GM12878 (cell line): ENCODE results near the gene CCNJ. TPM values are rescaled to one million over a fixed set of nuclear protein-coding genes. Genes with fewer than 3 reads are reported as not detected.

Experiments
- ATAC-seq: fragments of 200-7000 bp; cut with Tn5 transposase; 3 replicates; pipeline ENCODE4 v1.9.1; 2020; ENCODE audit warnings: mild to moderate bottlenecking, moderate library complexity
- BruUV-seq: library from RNA; stranded (reverse); fragments of 400-500 nt; replicated peaks from 2 replicates; lab custom pipeline; 2021; lab: Mats Ljungman, UMichigan
- CTCF ChIA-PET: fragments of 300-600 bp; sonication (Branson Sonifier 250); formaldehyde crosslinking; extraction: SDS; loops from one replicate; lab custom pipeline; 2021; ENCODE audit warnings: inconsistent platforms; lab: Yijun Ruan, JAX
- POLR2A ChIA-PET: fragments of 350-600 bp; formaldehyde crosslinking; extraction: SDS; loops from one replicate; lab custom pipeline; 2021; ENCODE audit warnings: inconsistent platforms; lab: Charles Lee
- RAD21 ChIA-PET: fragments of 300-600 bp; sonication (Branson Sonifier 250); formaldehyde crosslinking; loops from one replicate; lab custom pipeline; 2023; ENCODE audit warnings: antibody characterized with exemption; ENCODE audit not compliant: unreplicated experiment; lab: Charles Lee
- SMC1A ChIA-PET: fragments of 300-600 bp; sonication (Branson Sonifier 250); formaldehyde crosslinking; loops from one replicate; lab custom pipeline; 2023; ENCODE audit not compliant: unreplicated experiment, uncharacterized antibody; lab: Charles Lee
- DNase-seq: peaks from one replicate; pipeline ENCODE4 v3.0.0-alpha.2; 2011; ENCODE audit warnings: low read depth, low spot score
- FAIRE-seq: peaks from 3 replicates; lab custom pipeline; 2011; peaks lifted over from hg19 to GRCh38; lab: Jason Lieb, UNC
- H2AFZ ChIP-seq: 2 replicates; pipeline ENCODE4 v1.6.0; 2011; ENCODE audit warnings: low read depth, low read length, control low read depth; ENCODE audit not compliant: control insufficient read depth
- H3K27ac ChIP-seq: 2 replicates; pipeline ENCODE4 v1.5.1; 2011; ENCODE audit warnings: control low read depth; ENCODE audit not compliant: control insufficient read depth, insufficient read depth
- H3K27me3 ChIP-seq, 2 experiments: replicated peaks in 1 of 2; 2 replicates each; pipeline versions ENCODE4 v1.6.0 to v1.6.1; 2011; ENCODE audit warnings: low read length in 1 of 2; ENCODE audit not compliant: control insufficient read depth in 2 of 2, insufficient read depth in 2 of 2
- H3K36me3 ChIP-seq, 2 experiments: 2 replicates each; pipeline ENCODE4 v1.5.1; 2011; ENCODE audit warnings: low read length in 1 of 2; ENCODE audit not compliant: control insufficient read depth in 2 of 2, insufficient read depth in 2 of 2
- H3K4me1 ChIP-seq: 2 replicates; pipeline ENCODE4 v1.6.1; 2011; ENCODE audit warnings: mild to moderate bottlenecking, low read length, moderate library complexity, mixed read lengths; ENCODE audit not compliant: control insufficient read depth, insufficient read depth
- H3K4me2 ChIP-seq: 2 replicates; pipeline ENCODE4 v1.6.0; 2011; ENCODE audit warnings: control low read depth; ENCODE audit not compliant: control insufficient read depth, insufficient read depth
- H3K4me3 ChIP-seq: fragments of 200-600 bp; sonication (generic); 2 replicates; pipeline ENCODE4 v1.5.1; 2016
- H3K79me2 ChIP-seq: 2 replicates; pipeline ENCODE4 v1.6.0; 2011; ENCODE audit warnings: low read length; ENCODE audit not compliant: control insufficient read depth, insufficient read depth
- H3K9ac ChIP-seq: 2 replicates; pipeline ENCODE4 v1.8.0; 2011; ENCODE audit warnings: low read length, control low read depth, mixed read lengths; ENCODE audit not compliant: control insufficient read depth, insufficient read depth
- H3K9me3 ChIP-seq: replicated peaks from 3 replicates; pipeline ENCODE4 v1.5.1; 2011; ENCODE audit warnings: mild to moderate bottlenecking, low read length; ENCODE audit not compliant: control insufficient read depth, insufficient read depth
- H4K20me1 ChIP-seq: 2 replicates; pipeline ENCODE4 v1.6.0; 2011; ENCODE audit not compliant: control insufficient read depth, insufficient read depth
- ATF7 ChIP-seq: fragments of 450-650 bp; IDR thresholded peaks from 2 replicates; pipeline ENCODE4 v1.6.1; 2016; ENCODE audit warnings: low read depth, mild to moderate bottlenecking
- BMI1 ChIP-seq: fragments of 450-650 bp; IDR thresholded peaks from 2 replicates; pipeline ENCODE4 v1.6.1; 2016; ENCODE audit warnings: mild to moderate bottlenecking, moderate library complexity, borderline replicate concordance
- GABPA ChIP-seq: IDR thresholded peaks from 2 replicates; pipeline ENCODE4 v1.6.1; 2014; ENCODE audit warnings: antibody characterized with exemption, low read depth, mild to moderate bottlenecking, inconsistent platforms
- KAT2A ChIP-seq: conservative IDR thresholded peaks from 2 replicates; pipeline ENCODE4 v1.6.1; 2011; ENCODE audit warnings: low read depth, low read length; ENCODE audit not compliant: control insufficient read depth
- LARP7 ChIP-seq: fragments of 450-650 bp; IDR thresholded peaks from 2 replicates; pipeline ENCODE4 v1.6.1; 2017; ENCODE audit warnings: mild to moderate bottlenecking
- MYB ChIP-seq: fragments of 150-350 bp; IDR thresholded peaks from 2 replicates; pipeline ENCODE4 v1.6.1; 2014; ENCODE audit warnings: mild to moderate bottlenecking, low read depth, low read length, borderline replicate concordance
- RELA ChIP-seq: fragments of 450-650 bp; IDR thresholded peaks from 2 replicates; pipeline ENCODE4 v1.8.0; 2014; ENCODE audit warnings: borderline replicate concordance; ENCODE audit not compliant: partially characterized antibody
- SKIL ChIP-seq: fragments of 450-650 bp; IDR thresholded peaks from 2 replicates; pipeline ENCODE4 v1.6.1; 2017; ENCODE audit warnings: mild to moderate bottlenecking, low read depth, inconsistent platforms; ENCODE audit not compliant: poor library complexity, severe bottlenecking
- TARDBP ChIP-seq: IDR thresholded peaks from 2 replicates; pipeline ENCODE4 v1.6.1; 2016; ENCODE audit warnings: borderline replicate concordance
- YBX1 ChIP-seq: fragments of 450-650 bp; IDR thresholded peaks from 2 replicates; pipeline ENCODE4 v1.6.1; 2016; ENCODE audit warnings: antibody characterized with exemption
- ZBTB11 ChIP-seq: fragments of 450-650 bp; formaldehyde crosslinking; IDR thresholded peaks from 2 replicates; pipeline ENCODE4 v1.5.0; 2022; ENCODE audit warnings: mild to moderate bottlenecking, missing genetic modification characterization
- WGBS: methylation state at CpG from one replicate; pipeline ENCODE4 v1.1.6; 2016; ENCODE audit warnings: low lambda C conversion rate; ENCODE audit not compliant: insufficient replicate concordance, insufficient coverage; ENCODE audit errors: missing lambda C conversion rate; 5-methylcytosine and 5-hydroxymethylcytosine counted together
- in situ Hi-C: fragments of 300-500 bp; cut with MboI; formaldehyde crosslinking; loops from 9 replicates; pipeline ENCODE4 v1.14.3; 2018; ENCODE audit warnings: mixed read lengths
- intact Hi-C: fragments of 100-400 bp; cut with micrococcal nuclease; formaldehyde crosslinking; loops from one replicate; pipeline ENCODE4 v1.14.2; 2022; ENCODE audit not compliant: unreplicated experiment
- polyA plus RNA-seq, 11 experiments: library from polyadenylated mRNA; depleted of rRNA in 4 of 11; unstranded in 6 of 11; stranded (reverse) in 5 of 11; fragments of >200 nt; fragmentation: Nextera tagmentation in 4 of 11; fragmentation: Illumina TruSeq in 1 of 11; extraction: Ambion mirVana in 4 of 11; extraction: Trizol in 1 of 11; gene quantifications; 1 replicate in 1 of 11; 2 replicates in 10 of 11; pipeline versions ENCODE4 v1.2.1 to v1.2.3, GENCODE V29; 2011 to 2016; ENCODE audit warnings: inconsistent platforms in 2 of 11, missing spikeins in 2 of 11, low read depth in 1 of 11
- total RNA-seq, 4 experiments: library from RNA; depleted of rRNA in 3 of 4; stranded (reverse); fragments of >200 nt in 3 of 4; fragmentation: Illumina TruSeq in 1 of 4; extraction: Trizol in 1 of 4; gene quantifications; 2 replicates each; pipeline versions ENCODE4 v1.2.1 to v1.2.3, GENCODE V29; 2013 to 2021
- TF ChIP-seq, protein P1 (sequence below): fragments of 450-650 bp; IDR thresholded peaks from 2 replicates; pipeline ENCODE4 v1.6.1; 2018; ENCODE audit warnings: borderline replicate concordance, mild to moderate bottlenecking; ENCODE audit not compliant: partially characterized antibody
- TF ChIP-seq, protein P2 (sequence below): IDR thresholded peaks from 2 replicates; pipeline ENCODE4 v1.6.1; 2011; ENCODE audit warnings: mild to moderate bottlenecking, low read depth, low read length, moderate library complexity; ENCODE audit not compliant: insufficient replicate concordance

The CCNJ gene
- total and polyA plus RNA-seq, 10 of the 15 experiments (the other 5 are each of a cell fraction or from before 2014, with no cell fraction given): 0.56 to 8.8 (median 6.6) TPM

GRCh38 chr10:96077156-96077555, 33.8 kb downstream of the CCNJ start:
- ATAC-seq: no peak
- TF ChIP-seq ZBTB11 (CRISPR knock-in tag) (no peak), KAT2A (no peak), LARP7 (no peak), MYB (no peak), TARDBP (no peak), GABPA (no peak), BMI1 (no peak), ATF7 (no peak), RELA (no peak), SKIL (no peak), YBX1 (no peak)
- TF ChIP-seq, protein P1, sequence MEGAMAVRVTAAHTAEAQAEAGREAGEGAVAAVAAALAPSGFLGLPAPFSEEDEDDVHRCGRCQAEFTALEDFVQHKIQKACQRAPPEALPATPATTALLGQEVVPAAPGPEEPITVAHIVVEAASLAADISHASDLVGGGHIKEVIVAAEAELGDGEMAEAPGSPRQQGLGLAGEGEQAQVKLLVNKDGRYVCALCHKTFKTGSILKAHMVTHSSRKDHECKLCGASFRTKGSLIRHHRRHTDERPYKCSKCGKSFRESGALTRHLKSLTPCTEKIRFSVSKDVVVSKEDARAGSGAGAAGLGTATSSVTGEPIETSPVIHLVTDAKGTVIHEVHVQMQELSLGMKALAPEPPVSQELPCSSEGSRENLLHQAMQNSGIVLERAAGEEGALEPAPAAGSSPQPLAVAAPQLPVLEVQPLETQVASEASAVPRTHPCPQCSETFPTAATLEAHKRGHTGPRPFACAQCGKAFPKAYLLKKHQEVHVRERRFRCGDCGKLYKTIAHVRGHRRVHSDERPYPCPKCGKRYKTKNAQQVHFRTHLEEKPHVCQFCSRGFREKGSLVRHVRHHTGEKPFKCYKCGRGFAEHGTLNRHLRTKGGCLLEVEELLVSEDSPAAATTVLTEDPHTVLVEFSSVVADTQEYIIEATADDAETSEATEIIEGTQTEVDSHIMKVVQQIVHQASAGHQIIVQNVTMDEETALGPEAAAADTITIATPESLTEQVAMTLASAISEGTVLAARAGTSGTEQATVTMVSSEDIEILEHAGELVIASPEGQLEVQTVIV: no peak
- TF ChIP-seq, protein P2, sequence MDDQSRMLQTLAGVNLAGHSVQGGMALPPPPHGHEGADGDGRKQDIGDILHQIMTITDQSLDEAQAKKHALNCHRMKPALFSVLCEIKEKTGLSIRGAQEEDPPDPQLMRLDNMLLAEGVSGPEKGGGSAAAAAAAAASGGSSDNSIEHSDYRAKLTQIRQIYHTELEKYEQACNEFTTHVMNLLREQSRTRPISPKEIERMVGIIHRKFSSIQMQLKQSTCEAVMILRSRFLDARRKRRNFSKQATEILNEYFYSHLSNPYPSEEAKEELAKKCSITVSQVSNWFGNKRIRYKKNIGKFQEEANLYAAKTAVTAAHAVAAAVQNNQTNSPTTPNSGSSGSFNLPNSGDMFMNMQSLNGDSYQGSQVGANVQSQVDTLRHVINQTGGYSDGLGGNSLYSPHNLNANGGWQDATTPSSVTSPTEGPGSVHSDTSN: no peak

More at GRCh38 chr10:96077156-96077555, 33.8 kb downstream of the CCNJ start:
- SMC1A ChIA-PET: interaction anchor here (1.0 kb wide), 1 partner anchor 12 kb away, joined by 4 read pairs; no protein-coding TSS in a partner anchor
- Histone ChIP-seq H4K20me1 (no peaks in the 10 kb centered on the region), H3K79me2 (no peaks in the 10 kb centered on the region), H3K9ac (no peak overlapping the region), H3K27ac (no peak overlapping the region), H2AFZ (no peak overlapping the region), H3K4me1 (no peaks in the 10 kb centered on the region), H3K4me3 (no peak overlapping the region), H3K36me3 (no peaks in the 10 kb centered on the region), H3K9me3 (no peaks in the 10 kb centered on the region), H3K27me3 (no peaks in the 10 kb centered on the region), H3K4me2 (no peak overlapping the region)
- in situ Hi-C loops (no loop called here), intact Hi-C loops (no loop called here)
- POLR2A ChIA-PET: no interaction called here
- FAIRE-seq (no peak), DNase-seq (no peak)
- 65% methylated on average over 3 of the region's 3 CpGs for WGBS
- RAD21 ChIA-PET: no interaction called here
- BruUV-seq: no TSS peak
- CTCF ChIA-PET: no interaction called here
